Measurements from ENCODE around the gene HTT.

The HTT gene

GRCh38 chr4:3250438-3250955, 176.0 kb downstream of the HTT start:
- DNase-seq (ENCODE audit: low spot score) = no peak

- no peak for DNase-seq (ENCODE audit: low spot score)
Observed at GRCh38 chr4:3250956-3251690, 176.6 kb downstream of the HTT start.

DNA sequence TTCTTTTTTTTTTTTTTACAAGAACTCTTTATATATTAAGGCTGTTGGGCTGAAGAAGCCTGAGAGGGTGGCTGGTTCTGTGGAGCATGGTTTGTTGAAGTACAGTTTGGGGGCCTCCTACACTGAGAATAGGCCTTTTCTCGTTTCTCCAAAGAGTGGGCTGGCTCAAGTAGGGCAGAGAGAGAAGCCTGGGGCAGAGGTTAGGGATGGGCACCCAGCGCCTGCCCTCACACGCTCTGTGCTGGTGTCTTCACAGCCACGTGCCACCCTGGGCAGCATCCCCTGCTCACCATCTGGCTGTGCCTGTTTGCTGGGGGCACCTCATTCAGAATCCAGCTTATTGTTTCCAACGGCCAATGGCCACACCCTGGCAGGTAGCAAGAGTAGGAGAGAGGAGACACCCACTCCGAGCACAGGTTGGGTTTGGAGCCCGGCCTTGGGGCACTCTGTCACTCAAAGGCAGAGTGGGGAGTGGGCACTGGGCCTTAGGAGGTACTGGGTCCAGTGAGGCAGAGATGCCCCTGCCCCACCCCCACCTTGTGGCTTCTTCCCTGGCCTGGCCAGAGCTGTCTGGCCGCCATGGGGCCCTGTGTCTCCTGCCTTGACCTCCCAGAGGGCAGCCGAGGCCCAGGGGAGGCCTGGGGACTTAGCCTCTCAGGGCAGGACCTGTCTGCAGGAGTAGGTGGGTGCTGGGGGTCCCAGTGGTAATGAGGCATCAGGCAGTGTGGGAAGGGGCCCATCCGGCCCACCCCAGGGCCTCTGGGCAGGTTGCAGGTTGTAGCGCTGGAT, 177.4 kb downstream of the HTT start:
- no peak for DNase-seq (ENCODE audit: low spot score)

GRCh38 chr4:3252480-3252828, 178.0 kb downstream of the HTT start:
- DNase-seq (ENCODE audit: low spot score) = no peak

DNA sequence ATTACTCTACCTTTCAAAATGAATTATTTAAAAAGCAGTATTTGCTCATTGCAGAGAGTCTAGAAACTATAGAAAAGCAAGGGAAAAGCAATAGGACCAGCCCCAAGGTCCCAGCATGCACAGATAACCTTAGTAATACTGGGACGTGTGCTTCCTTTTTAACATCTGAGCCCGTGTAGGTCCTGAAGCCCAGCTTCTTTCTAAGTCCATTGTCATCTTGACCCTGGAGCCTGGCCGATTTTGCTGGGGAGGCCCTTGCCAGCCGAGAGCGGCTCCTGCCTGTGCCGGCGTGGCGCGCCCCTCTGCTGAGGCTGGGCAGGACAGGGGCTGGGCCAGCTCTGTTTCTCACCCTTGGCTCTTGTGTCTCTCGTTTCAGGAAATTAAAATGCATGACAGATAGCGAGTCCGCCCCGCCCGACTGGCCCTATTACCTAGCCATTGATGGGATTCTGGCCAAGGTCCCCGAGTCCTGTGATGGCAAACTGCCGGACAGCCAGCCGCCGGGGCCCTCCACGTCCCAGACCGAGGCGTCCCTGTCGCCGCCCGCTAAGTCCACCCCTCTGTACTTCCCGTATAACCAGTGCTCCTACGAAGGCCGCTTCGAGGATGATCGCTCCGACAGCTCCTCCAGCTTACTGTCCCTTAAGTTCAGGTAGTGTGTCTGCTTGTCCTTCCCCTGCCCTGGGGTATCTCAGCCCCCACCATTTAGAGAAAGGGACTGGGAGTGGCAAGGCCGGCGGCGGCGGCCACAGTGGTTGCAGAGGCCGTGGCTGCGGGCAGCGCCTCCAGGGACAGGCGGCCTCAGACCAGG, 178.6 kb downstream of the HTT start:
- no peak for DNase-seq (ENCODE audit: low spot score)

DNA sequence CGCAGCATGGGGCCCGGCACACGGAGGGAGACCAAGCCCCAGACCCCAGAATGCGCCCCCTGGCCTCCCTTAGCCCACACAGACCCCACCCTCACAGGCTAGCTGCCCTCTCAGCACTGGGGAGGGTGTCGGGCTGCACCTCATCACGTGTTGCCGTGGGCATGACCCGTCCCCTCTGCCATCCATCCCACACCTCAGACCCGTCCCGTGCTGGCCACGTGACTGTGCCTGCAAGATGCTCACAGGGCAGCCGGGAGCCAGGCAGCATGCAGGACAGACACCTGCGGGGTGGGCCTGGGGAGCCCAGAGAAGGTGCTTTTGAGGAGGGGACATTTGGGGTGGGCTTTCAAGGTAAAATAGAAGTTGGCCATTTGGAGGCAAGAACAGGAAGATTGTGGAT, 179.3 kb downstream of the HTT start:
- no peak for DNase-seq (ENCODE audit: low spot score)

DNA sequence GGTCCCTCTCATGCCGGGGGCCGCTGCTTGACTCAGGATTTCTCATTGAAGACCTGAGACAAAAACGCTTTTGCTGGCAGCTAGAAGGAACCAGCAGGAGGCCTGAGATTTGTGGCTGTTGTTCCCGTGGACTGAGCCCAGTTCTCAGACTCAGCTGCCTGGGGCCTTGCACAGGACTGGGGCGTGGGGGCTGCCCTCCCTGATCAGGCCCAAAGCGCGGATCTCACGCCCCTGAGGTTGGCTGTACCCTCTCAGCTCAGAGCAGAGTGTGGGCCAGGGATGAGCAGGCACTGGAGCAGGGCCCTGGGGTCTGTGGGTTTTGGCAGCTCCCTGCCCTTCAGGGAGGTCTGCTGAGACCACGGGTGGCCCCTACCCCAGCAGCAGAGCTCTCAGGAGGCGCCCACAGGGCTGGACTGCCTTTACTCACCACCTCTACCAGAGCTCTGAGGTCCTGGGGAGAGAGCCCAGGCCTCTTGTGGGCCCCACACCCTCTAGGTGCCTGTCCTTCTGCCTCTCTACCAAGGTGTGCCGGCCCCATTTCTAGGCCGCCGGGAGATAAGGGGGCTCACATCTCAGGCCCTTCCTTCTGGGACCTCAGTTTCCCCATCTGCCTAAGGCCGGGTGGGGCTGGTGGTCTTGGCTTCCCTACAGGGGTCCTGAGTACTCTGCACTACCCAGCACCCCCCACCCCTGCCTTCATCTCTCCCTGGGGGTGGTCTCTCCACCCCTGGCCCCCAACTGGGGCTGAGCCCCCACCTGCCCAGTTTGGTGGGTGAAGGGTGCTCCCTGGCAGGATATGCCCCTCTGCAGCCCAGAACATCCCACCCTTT, 180.0 kb downstream of the HTT start:
- no peak for DNase-seq (ENCODE audit: low spot score)

DNA sequence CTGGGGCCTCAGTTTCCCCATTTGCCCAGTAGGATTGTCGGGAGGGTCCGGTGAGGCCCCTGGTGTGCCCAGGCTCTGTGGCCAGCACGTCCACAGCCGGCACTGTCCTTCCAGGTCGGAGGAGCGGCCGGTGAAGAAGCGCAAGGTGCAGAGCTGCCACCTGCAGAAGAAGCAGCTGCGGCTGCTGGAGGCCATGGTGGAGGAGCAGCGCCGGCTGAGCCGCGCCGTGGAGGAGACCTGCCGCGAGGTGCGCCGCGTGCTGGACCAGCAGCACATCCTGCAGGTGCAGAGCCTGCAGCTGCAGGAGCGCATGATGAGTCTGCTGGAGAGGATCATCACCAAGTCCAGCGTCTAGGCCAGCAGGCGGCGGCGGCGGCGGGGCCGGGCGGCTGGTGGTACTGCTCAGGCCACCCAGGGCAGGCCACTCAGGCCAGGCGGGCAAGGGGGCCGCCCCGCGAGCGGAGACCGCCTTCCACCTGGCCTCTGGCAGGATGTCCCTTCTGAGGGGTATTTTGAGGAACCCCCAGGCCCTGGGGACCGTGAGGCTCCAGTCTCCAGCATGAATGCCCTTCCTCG, 181.2 kb downstream of the HTT start:
- DNase-seq (ENCODE audit: low spot score) = no peak

DNA sequence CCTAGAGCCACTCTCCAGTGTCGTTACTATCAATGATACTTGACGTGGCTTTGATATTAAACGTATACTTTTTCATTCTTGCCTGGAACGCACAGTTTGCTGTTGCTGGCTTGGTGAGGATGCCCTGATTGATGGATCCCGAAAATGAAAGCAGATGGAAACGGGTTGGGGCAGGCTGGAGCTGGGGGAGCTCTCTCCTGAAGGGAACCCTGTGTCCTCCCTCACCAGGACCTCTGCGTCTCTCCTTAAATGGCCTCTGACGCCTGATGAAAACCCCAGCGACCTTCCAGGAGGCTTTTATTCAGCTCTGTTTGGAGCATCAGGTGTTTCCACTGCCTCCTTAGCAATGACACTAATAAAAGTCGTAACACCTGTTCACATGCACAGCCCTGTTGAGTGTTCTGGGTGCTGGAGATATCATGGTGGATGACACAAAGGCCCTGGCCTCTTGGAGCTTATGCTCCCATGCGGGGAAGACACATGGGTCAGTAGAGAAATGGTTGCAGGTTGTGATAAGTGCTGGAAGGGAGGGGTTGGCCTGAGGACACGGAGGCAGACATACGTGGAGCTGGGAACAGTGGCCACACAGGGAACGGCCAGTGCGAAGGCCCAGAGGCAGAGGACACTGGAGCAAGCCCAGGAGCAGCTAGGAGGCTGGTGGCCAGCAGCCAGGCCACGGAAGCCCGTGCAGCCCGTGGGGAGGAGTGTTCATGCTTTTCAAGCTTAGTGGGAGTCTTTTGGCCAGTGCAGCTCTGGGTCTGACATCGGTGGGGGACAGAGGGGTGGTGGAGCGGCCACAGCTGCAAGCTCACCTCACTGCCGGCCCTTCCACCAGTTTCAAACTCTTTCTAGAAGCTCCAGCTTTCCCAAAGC, 182.0 kb downstream of the HTT start:
- DNase-seq (ENCODE audit: low spot score) = no peak

DNA sequence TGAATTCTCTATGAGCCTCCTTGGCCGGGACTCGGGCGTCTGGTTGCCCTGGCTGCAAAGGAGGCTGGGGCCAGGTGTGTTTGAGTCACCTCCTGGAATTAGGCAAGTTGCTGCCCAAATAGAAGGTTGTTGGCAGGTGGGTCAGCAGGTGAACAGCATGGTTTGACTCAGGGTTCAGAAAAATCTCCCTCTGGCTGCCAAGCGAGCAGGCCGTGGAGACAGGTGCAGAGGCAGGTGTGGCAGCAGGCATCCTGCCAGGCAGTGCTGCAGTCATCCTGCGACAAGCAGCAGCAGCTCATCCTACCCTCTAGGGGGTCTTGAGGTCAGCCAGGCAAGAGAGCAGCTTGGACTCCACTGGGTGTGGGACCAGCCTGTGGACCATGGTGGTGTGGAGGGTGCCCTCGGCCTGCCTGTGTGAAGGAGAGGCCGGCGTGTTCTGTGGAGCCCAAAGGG, 182.6 kb downstream of the HTT start:
- no peak for DNase-seq (ENCODE audit: low spot score)

DNA sequence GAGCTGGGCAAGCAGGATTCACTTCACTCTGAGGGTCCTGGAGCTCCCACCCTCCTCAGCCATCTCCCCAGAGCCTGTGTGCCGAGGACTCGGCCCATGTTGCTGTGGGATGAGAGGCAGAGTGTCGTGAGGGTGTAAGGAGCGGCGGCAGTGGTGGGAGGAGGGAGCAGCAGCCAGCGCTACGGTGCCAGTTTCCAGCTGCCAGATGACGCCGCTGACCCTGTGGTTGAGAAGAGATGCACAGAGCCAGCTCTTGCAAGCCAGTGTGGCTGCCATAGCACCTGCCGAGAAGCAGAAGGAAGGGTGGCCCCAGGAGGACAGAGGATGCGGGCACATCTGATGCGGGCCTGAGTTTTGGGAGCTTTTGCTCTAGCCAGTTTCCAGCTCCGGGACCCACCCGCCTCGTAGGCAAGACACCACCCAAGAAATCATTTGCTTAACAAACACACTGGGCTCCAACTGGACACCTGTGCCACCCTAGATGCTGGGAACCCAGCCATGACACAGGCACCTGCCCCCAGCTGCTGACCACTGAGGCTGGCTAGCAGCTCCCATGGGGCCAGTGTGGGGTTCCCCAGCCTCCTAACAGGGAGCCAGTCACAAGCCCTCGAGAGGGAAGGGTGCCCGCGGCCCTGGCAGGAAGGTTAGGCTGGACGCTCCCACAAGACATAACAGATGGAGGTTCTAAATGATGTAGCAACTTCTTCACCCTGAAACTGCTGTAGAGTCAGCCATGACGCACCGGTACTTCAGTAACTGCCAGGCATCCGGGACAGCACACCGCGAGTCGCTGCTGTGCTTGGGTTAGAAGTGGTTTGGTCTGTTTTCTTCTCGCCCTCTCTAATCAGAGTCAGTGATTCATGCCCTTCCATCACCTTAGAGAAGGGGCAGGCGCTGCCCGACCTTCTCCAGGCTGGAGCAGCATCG, 183.3 kb downstream of the HTT start:
- DNase-seq (ENCODE audit: low spot score) = no peak

DNA sequence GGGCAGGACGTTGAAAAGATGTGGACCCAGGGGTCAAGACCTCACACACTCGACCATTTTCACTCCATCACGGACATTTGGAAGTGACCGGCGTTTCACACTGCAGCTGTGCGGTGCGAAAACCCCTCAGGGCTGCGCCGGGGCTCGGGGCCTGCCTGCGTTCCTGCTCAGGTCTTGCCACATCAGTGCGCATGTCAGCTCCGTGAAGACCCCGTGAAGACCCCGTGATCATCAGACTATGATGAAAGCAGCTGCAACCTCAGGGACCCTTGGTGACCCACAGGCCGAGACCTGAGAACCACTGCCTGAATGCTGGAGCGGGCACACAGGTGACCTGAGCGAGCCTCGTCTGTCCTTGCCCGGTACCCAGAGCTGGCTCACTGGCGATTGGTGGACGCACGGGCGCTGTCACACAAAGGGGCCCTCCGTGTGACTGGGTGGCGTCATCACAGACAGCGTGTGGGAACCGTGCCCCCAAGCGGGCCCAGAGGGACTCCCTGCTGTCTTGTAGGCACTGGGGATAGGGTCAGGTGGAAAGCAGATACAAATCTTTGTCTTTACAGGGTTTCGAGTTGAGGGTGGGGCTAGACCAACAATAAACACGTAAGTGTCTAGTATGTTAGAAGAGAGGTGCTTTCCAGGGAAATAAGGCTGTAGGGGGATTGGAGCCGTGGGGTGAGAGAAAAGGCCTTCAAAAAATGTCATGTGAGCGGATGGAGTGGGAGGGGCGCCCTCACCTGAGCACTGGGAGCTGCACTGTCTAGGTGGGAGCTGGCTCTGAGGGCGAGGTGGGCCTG, 187.1 kb downstream of the HTT start:
- DNase-seq (ENCODE audit: low spot score) = no peak

GRCh38 chr4:3262208-3263052, 187.9 kb downstream of the HTT start:
- no peak for DNase-seq (ENCODE audit: low spot score)

GRCh38 chr4:3263053-3263875, 188.8 kb downstream of the HTT start:
- DNase-seq (ENCODE audit: low spot score) = no peak

DNA sequence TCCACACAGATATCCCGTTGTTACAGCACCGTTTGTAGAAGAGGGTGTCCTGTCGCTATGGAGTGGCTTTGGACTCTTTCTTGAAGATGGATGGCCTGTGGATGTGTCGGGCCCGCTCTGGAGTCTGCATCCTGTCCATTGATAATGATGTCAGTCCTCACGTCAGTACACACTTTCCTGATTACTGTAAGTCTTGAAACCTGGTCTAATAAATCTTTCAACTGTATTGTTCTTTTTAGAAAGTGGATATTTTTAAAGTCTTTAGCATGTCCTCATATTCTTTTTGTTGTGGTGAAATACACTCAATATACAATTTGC, 189.4 kb downstream of the HTT start:
- DNase-seq (ENCODE audit: low spot score) = no peak

DNA sequence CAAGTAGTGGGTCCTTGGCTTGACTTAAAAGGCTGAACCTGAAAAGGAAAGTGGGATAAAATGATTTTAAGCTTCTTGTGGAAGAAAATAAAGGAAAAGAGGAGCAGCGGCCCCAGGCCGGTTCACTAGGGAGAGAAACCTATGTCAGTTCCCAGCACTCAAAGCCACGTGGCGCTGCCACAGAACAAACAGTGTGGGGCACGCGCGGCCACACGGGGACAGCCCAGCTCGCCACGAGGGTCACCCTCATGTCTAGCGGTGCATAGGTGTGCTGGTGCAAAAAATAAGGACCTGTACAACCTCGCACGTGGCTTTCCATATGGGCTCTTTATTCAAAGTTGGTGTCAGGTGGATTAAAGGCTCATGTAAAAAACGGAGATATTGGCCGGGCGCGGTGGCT, 191.6 kb downstream of the HTT start:
- no peak for DNase-seq (ENCODE audit: low spot score)
